Measurements from ENCODE around the gene MTERF4. TPM values are rescaled to one million over a fixed set of nuclear protein-coding genes. Genes with fewer than 3 reads are reported as not detected.

The MTERF4 gene
- total RNA-seq, result 16.5 and 26.4 TPM in 2 replicates

GRCh38 chr2:241102239-241102803 lies at the start of gene MTERF4:
TSS of gene MTERF4 (minus strand) at chr2:241102287. CDS start at chr2:241102273, 14 bp downstream.

GRCh38 chr2:241149925-241150659 lies 48.0 kb upstream of the MTERF4 start, which contains the start of gene PPP1R7:
TSS of gene PPP1R7 (plus strand) at chr2:241150467. CDS start at chr2:241150496, 29 bp downstream.

GRCh38 chr2:241148891-241149674 lies 47.0 kb upstream of the MTERF4 start, which contains the start of gene PASK:
TSS of gene PASK (minus strand) at chr2:241149472. CDS start at chr2:241143032, 6,440 bp downstream.

Other genes starting within 250 kb of the MTERF4 start
- gene AGXT, start 233.5 kb downstream of the MTERF4 start, total RNA-seq, result not detected in 2 replicates
- not detected in 2 replicates for gene MAB21L4, start 206.1 kb downstream of the MTERF4 start, total RNA-seq
- gene CROCC2, start 196.0 kb downstream of the MTERF4 start, total RNA-seq, result 1.8 TPM in 1 of 2 replicates, not detected in the other
- 38.1 and 84.5 TPM in 2 replicates for gene SNED1, start 103.7 kb downstream of the MTERF4 start, total RNA-seq
- 0.54 and 1.9 TPM in 2 replicates for gene PASK, start 47.2 kb upstream of the MTERF4 start, total RNA-seq
- gene PPP1R7, start 48.2 kb upstream of the MTERF4 start, total RNA-seq, result 63.9 and 77.3 TPM in 2 replicates
- gene ANO7, start 86.4 kb upstream of the MTERF4 start, total RNA-seq, result 1.6 and 2.0 TPM in 2 replicates
- gene HDLBP, start 213.4 kb upstream of the MTERF4 start, total RNA-seq, result 646 and 686 TPM in 2 replicates
- gene SEPTIN2, start 213.6 kb upstream of the MTERF4 start, total RNA-seq, result 364 and 366 TPM in 2 replicates